Sigmoid colon (tissue), 4 donors: Measurements from ENCODE around the gene PACC1.

Experiments
- CTCF ChIP-seq, 4 experiments: fragments of 450-650 bp in 3 of 4; fragments of 200-600 bp in 1 of 4; IDR thresholded peaks; one replicate each; pipeline ENCODE4 v1.5.1; 2016 to 2019; ENCODE audit warnings: antibody characterized with exemption in 4 of 4, mild to moderate bottlenecking in 3 of 4, moderate library complexity in 2 of 4
- EP300 ChIP-seq, 4 donors: sonication (generic); formaldehyde crosslinking; IDR thresholded peaks; one replicate each; pipeline ENCODE4 v1.6.1; 2017; ENCODE audit warnings: antibody characterized with exemption in 4 of 4
- POLR2A ChIP-seq, 2 donors: fragments of 450-650 bp; IDR thresholded peaks; one replicate each; pipeline ENCODE4 v1.6.1; 2016; ENCODE audit warnings: antibody characterized with exemption in 2 of 2, mild to moderate bottlenecking in 2 of 2, moderate library complexity in 2 of 2
- POLR2AphosphoS5 ChIP-seq, 4 donors: sonication (generic); formaldehyde crosslinking; IDR thresholded peaks; one replicate each; pipeline ENCODE4 v1.6.1; 2017; ENCODE audit warnings: antibody characterized with exemption in 4 of 4

GRCh38 chr1:212366901-212367300 is 47.8 kb downstream of the PACC1 start:
- TF ChIP-seq EP300 (IDR thresholded peaks at IDR 0.05) = no peak
- no peak for TF ChIP-seq CTCF (IDR thresholded peaks at IDR 0.05)
- no peak for TF ChIP-seq POLR2AphosphoS5 (IDR thresholded peaks at IDR 0.05)
- TF ChIP-seq POLR2A (IDR thresholded peaks at IDR 0.05) = no peak
